Sigmoid colon (tissue), 7 donors: ENCODE measurements around the gene SFXN5. TPM values are rescaled to one million over a fixed set of nuclear protein-coding genes. Genes with fewer than 3 reads are reported as not detected.

Experiments used
- DNase-seq: peaks from one replicate; pipeline ENCODE4 v3.0.0-alpha.2; 2019
- H3K27ac ChIP-seq, 4 donors: fragments of 200-600 bp; sonication (generic); one replicate each; pipeline ENCODE4 v1.5.1; 2016 to 2019; ENCODE audit warnings: mild to moderate bottlenecking in 1 of 4
- H3K27me3 ChIP-seq, 3 donors: fragments of 200-600 bp; sonication (generic); one replicate each; pipeline ENCODE4 v1.5.1; 2019; ENCODE audit warnings: mild to moderate bottlenecking in 1 of 3
- H3K36me3 ChIP-seq, 4 donors: fragments of 200-600 bp; sonication (generic); one replicate each; pipeline ENCODE4 v1.5.1; 2016 to 2019
- H3K4me1 ChIP-seq, 4 donors: fragments of 200-600 bp; sonication (generic); one replicate each; pipeline ENCODE4 v1.5.1; 2017 to 2019
- H3K4me3 ChIP-seq, 4 donors: fragments of 200-600 bp; sonication (generic); one replicate each; pipeline ENCODE4 v1.5.1; 2017 to 2019; ENCODE audit warnings: mild to moderate bottlenecking in 2 of 4, moderate library complexity in 1 of 4
- H3K9me3 ChIP-seq, 4 donors: fragments of 200-600 bp in 3 of 4; sonication (generic) in 3 of 4; one replicate each; pipeline versions ENCODE4 v1.5.1 to v1.6.1; 2013 to 2019
- EP300 ChIP-seq, 4 donors: sonication (generic); formaldehyde crosslinking; IDR thresholded peaks; one replicate each; pipeline ENCODE4 v1.6.1; 2017; ENCODE audit warnings: antibody characterized with exemption in 4 of 4
- POLR2A ChIP-seq, 2 donors: fragments of 450-650 bp; IDR thresholded peaks; one replicate each; pipeline ENCODE4 v1.6.1; 2016; ENCODE audit warnings: antibody characterized with exemption in 2 of 2, mild to moderate bottlenecking in 2 of 2, moderate library complexity in 2 of 2
- POLR2AphosphoS5 ChIP-seq, 4 donors: sonication (generic); formaldehyde crosslinking; IDR thresholded peaks; one replicate each; pipeline ENCODE4 v1.6.1; 2017; ENCODE audit warnings: antibody characterized with exemption in 4 of 4
- WGBS, 2 donors: extraction: QIAGEN DNeasy Blood & Tissue Kit; methylation state at CpG; one replicate each; pipeline ENCODE4 v1.1.7; 2013; 5-methylcytosine and 5-hydroxymethylcytosine counted together
- intact Hi-C: fragments of 100-400 bp; cut with DNase I; formaldehyde crosslinking; loops from one replicate; pipeline ENCODE4 v1.15.1; 2023
- polyA plus RNA-seq, 3 donors: library from polyadenylated mRNA; stranded (reverse); fragments of 200-250 nt; gene quantifications; one replicate each; pipeline ENCODE4 v1.2.3, GENCODE V29; 2013
- total RNA-seq, 4 donors: library from RNA; depleted of rRNA; stranded (reverse); fragments of >200 nt; gene quantifications; one replicate each; pipeline ENCODE4 v1.1.0, GENCODE V29; 2016
- TF ChIP-seq, protein P1 (sequence below), 4 experiments: fragments of 450-650 bp in 3 of 4; fragments of 200-600 bp in 1 of 4; IDR thresholded peaks; one replicate each; pipeline ENCODE4 v1.5.1; 2016 to 2019; ENCODE audit warnings: antibody characterized with exemption in 4 of 4, mild to moderate bottlenecking in 3 of 4, moderate library complexity in 2 of 4
- donor health status: healthy with polysubstance abuse.
- donor health status: Bipolar disorder and iron deficiency.
- donor health status: healthy.

SFXN5 gene
- total and polyA plus RNA-seq, 7 donors = 5.4 to 27.1 (median 11.1) TPM

DNA sequence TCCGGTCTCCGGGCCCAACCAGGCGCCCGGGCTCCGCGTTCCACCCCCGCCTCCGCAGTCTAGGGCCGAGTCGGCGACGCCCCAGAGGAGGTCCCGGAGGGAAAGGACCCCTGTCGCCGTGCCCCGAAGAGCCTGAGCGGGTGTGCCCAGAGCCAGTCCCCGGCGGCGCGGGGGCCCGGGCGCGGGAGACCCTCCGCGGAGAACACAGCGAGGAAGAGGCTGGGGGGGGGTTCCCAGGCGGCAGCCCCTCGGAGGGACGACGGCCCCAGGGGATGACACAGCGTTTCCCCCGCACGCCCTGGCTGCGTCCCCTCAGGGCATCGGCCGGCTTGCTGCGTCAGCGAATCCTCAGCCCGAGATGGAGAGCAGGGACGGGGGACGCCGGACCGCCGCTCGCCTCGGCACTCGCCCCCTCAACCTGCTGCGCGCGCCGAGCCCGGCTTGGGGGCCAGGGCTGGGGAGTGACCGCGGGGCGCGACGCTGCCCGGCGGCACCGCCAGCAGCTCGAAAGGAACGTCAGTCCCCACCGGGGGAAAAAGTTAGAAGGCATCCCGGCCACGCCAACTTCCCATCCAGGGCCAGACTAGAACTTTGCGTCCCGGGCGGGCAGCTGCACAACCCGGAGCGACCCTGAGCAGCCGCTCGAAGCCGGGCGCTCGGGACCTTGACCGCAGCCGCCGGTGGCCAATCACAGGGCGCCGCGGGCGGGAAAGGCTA lies 711 bp downstream of the SFXN5 start:
- intact Hi-C loops = loop anchor here (1.0 to 5.0 kb wide), 3 partner anchors 42 to 162 kb away; partner anchors contain the start of genes CCT7, PRADC1 and RAB11FIP5
- DNase-seq = peak; percentile 75
- no peaks in the 10 kb centered on the region for H3K9me3 ChIP-seq
- peaks cover 0 to 16% (median 0%) of the 10 kb centered on the region in 4 donors for H3K36me3 ChIP-seq
- no peaks in the 10 kb centered on the region for H3K27me3 ChIP-seq
- H3K4me1 ChIP-seq = peaks cover 0 to 37% (median 28%) of the 10 kb centered on the region in 4 donors
- TF ChIP-seq POLR2AphosphoS5 (IDR thresholded peaks at IDR 0.05) = peak; percentile 45 to 87 (median 84)
- TF ChIP-seq POLR2A (IDR thresholded peaks at IDR 0.05) = peak; percentile 36 to 54
- TF ChIP-seq, protein P1, sequence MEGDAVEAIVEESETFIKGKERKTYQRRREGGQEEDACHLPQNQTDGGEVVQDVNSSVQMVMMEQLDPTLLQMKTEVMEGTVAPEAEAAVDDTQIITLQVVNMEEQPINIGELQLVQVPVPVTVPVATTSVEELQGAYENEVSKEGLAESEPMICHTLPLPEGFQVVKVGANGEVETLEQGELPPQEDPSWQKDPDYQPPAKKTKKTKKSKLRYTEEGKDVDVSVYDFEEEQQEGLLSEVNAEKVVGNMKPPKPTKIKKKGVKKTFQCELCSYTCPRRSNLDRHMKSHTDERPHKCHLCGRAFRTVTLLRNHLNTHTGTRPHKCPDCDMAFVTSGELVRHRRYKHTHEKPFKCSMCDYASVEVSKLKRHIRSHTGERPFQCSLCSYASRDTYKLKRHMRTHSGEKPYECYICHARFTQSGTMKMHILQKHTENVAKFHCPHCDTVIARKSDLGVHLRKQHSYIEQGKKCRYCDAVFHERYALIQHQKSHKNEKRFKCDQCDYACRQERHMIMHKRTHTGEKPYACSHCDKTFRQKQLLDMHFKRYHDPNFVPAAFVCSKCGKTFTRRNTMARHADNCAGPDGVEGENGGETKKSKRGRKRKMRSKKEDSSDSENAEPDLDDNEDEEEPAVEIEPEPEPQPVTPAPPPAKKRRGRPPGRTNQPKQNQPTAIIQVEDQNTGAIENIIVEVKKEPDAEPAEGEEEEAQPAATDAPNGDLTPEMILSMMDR (IDR thresholded peaks at IDR 0.05) = no peak
- TF ChIP-seq EP300 (IDR thresholded peaks at IDR 0.05) = no peak
- H3K27ac ChIP-seq = peak overlapping the region; percentile 87 to 96 (median 93)
- peak overlapping the region; percentile 67 to 90 (median 78) for H3K4me3 ChIP-seq
- WGBS, 2 donors = 0% methylated on average over 83 of the region's 83 CpGs

DNA sequence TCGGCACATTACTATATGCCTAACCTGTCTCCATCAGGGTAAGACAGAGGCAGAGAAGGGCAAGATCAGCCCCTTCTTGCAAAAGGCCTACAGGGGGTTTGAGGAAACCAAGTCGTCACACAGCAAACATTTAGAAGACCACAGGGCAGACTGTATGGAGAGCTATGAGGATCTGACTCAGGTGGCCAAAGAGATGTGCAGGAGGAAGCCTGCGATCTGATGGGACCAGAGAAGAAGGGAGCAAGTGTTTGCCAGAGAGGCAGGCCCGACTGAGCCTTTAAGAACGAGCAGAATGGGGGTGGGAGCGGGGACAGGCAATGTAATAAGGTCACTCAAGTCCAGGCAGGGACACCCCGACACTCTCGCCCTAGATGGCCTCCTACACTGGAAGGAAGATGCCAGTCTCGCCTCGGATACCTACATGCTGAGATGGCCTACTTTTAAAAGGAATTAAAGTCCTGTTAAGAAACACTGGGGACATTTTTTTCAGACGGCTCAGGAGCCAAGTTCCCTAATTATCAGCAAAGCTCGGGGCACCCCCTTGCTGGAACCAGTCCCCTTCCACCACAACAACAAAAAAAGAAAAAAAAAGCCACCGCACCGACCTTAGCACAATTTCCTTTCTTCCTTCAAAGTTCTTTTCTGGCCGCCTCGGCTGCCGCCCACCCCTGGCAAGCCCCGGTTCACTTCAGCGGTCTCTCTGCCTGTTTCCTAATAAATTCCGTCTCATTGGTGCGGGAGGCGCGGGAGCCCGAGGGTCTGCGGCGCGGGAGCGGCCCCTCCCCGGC lies 1.5 kb downstream of the SFXN5 start:
- Histone ChIP-seq H3K4me1 (peaks cover 0 to 37% (median 27%) of the 10 kb centered on the region in 4 donors), H3K27ac (peak overlapping the region; percentile 87 to 96 (median 93)), H3K9me3 (no peaks in the 10 kb centered on the region), H3K27me3 (no peaks in the 10 kb centered on the region), H3K36me3 (peaks cover 0 to 8% (median 0%) of the 10 kb centered on the region in 4 donors), H3K4me3 (peak overlapping the region; percentile 67 to 90 (median 78))
- intact Hi-C loops = loop anchor here (5.0 kb wide), 1 partner anchor 162 kb away; the partner anchor contains the start of genes CCT7 and PRADC1
- TF ChIP-seq EP300 (IDR thresholded peaks at IDR 0.05) (no peak), POLR2A (IDR thresholded peaks at IDR 0.05) (no peak)
- TF ChIP-seq, protein P1 (IDR thresholded peaks at IDR 0.05) = no peak
- WGBS, 2 donors = 5 to 15% methylated on average over 29 of the region's 29 CpGs
- no peak for DNase-seq

DNA sequence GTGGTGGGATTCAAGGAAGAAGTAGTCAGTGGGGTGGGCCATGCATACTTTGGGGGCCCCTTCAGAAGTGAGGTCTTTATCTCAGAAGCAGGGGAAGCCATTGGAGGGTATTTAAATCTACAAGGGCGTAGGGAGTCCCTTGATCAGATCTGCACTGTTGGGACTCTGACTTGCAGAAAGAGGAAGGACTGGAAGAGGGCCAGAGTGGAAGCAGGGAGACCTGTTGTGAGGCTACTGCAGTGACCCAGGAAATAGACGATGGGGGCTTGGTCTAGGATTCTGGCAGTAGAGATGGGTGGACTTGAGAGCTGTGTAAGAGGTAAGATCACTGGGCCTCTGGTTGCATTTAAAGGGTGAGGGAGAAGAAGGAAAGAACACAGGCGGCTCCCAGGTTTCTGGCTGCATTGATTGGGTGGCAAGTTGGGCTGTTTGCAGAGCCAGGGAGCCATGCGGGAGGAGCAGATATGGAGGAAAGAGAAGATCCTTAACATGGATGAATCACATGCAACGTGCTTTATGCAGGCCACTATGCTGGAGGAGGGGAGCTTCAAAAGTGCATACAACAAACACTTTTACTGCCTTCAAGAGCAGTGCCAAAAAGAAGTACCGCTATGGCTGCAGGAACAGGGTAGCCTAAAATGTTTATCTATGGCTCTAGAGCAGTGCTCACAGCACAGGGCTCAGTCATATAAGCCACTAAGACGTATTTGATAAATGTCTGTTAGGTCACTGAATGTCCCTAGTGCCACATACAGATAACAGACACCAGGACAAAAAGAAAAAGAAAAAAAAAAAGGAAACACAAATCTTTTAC lies 2.3 kb downstream of the SFXN5 start:
- H3K4me1 ChIP-seq = peaks cover 0 to 42% (median 29%) of the 10 kb centered on the region in 4 donors
- TF ChIP-seq POLR2A (IDR thresholded peaks at IDR 0.05) (no peak), EP300 (IDR thresholded peaks at IDR 0.05) (no peak), POLR2AphosphoS5 (IDR thresholded peaks at IDR 0.05) (no peak)
- TF ChIP-seq, protein P1 (IDR thresholded peaks at IDR 0.05) = no peak
- no peaks in the 10 kb centered on the region for H3K27me3 ChIP-seq
- DNase-seq = no peak
- peak overlapping the region in 3 of 4 donors; percentile 87 to 96 (median 95) for H3K27ac ChIP-seq
- no peaks in the 10 kb centered on the region for H3K9me3 ChIP-seq
- 47 to 69% methylated on average over 7 of the region's 7 CpGs for WGBS, 2 donors
- intact Hi-C loops = no loop called here
- peaks cover 0 to under 1% (median 0%) of the 10 kb centered on the region in 4 donors for H3K36me3 ChIP-seq
- H3K4me3 ChIP-seq = peak overlapping the region; percentile 67 to 90 (median 78)

DNA sequence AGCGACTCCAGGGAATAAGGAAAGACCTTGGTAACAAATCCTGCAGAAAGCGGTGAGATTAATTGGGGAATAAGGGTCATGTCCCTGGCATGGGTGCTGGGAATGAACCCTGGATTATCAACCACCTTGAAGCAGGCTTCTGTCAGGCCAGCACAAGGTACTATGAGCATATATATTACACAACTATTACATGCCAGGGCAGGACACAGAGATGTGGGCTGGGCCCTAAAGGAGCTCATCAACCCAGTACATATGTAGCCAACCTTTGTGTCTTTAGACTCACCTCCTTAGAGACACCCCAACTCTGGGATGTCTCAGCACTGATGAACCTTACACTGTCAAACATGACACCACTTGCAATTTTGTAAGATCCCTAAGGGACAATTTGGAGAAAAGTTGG lies 3.4 kb downstream of the SFXN5 start:
- WGBS, 2 donors = 92 to 99% methylated on average over 2 of the region's 2 CpGs
- peaks cover 0 to 53% (median 31%) of the 10 kb centered on the region in 4 donors for H3K4me1 ChIP-seq

More for the DNA sequence above, 3.4 kb downstream of the SFXN5 start:
- Histone ChIP-seq H3K9me3 (no peaks in the 10 kb centered on the region), H3K4me3 (no peak overlapping the region), H3K27ac (no peak overlapping the region), H3K27me3 (no peaks in the 10 kb centered on the region), H3K36me3 (no peaks in the 10 kb centered on the region)
- intact Hi-C loops = no loop called here
- TF ChIP-seq, protein P1 (IDR thresholded peaks at IDR 0.05) = no peak
- TF ChIP-seq POLR2AphosphoS5 (IDR thresholded peaks at IDR 0.05) (no peak), EP300 (IDR thresholded peaks at IDR 0.05) (no peak), POLR2A (IDR thresholded peaks at IDR 0.05) (no peak)
- DNase-seq = no peak
